HL-60/S4 treated with phorbol 12-myristate 13-acetate at 8.2 ng/mL for 4 days and 3 days (cell line): ENCODE measurements around the gene TAF4.
"Not testable (repeated sequence)": the region's sequence is repeated elsewhere in the genome, so short reads cannot be mapped to it uniquely, and the experiment has no call there.

Experiments used
- in situ Hi-C: fragments of 300-500 bp; cut with MboI; formaldehyde crosslinking; loops from 2 replicates; pipeline ENCODE4 v1.15.0; 2022; ENCODE audit warnings: low sequenced_read_pairs

Gene TAF4

GRCh38 chr20:62080249-62080990 lies 14.7 kb upstream of the TAF4 start:
- in situ Hi-C loops: no loop called here

GRCh38 chr20:62079166-62079565 lies 13.5 kb upstream of the TAF4 start:
- in situ Hi-C loops: no loop called here

GRCh38 chr20:62073323-62073722 lies 7.6 kb upstream of the TAF4 start:
- in situ Hi-C loops: no loop called here

GRCh38 chr20:62071669-62072430 lies 6.2 kb upstream of the TAF4 start:
- in situ Hi-C loops: not testable (repeated sequence)

- in situ Hi-C loops: no loop called here
Observed at GRCh38 chr20:62069741-62070216, 4.1 kb upstream of the TAF4 start.

GRCh38 chr20:62068997-62069396 lies 3.3 kb upstream of the TAF4 start:
- in situ Hi-C loops: no loop called here

GRCh38 chr20:62067547-62068260 lies 2.0 kb upstream of the TAF4 start:
- in situ Hi-C loops: no loop called here

- in situ Hi-C loops: no loop called here
Observed at GRCh38 chr20:62066983-62067433, 1.3 kb upstream of the TAF4 start.

GRCh38 chr20:62066339-62066982 lies 780 bp upstream of the TAF4 start:
- in situ Hi-C loops: no loop called here

GRCh38 chr20:62064770-62065673 lies 659 bp downstream of the TAF4 start:
- in situ Hi-C loops: no loop called here

- in situ Hi-C loops: no loop called here
Observed at GRCh38 chr20:62063981-62064769, 1.5 kb downstream of the TAF4 start.

GRCh38 chr20:62063315-62063980 lies 2.2 kb downstream of the TAF4 start:
- in situ Hi-C loops: no loop called here

- in situ Hi-C loops: no loop called here
Observed at GRCh38 chr20:62062661-62063314, 2.9 kb downstream of the TAF4 start.

GRCh38 chr20:62061851-62062423 lies 3.7 kb downstream of the TAF4 start:
- in situ Hi-C loops: no loop called here

GRCh38 chr20:62060631-62061541 lies 4.8 kb downstream of the TAF4 start:
- in situ Hi-C loops: no loop called here

GRCh38 chr20:62059920-62060630 lies 5.6 kb downstream of the TAF4 start:
- in situ Hi-C loops: no loop called here
